HG03095 (cell line): Measurements from ENCODE around the gene TOMM34.

ENCODE experiments used
- ATAC-seq: cut with Tn5 transposase; IDR thresholded peaks from one replicate; pipeline ENCODE4 v1.9.1; 2021; ENCODE audit warnings: moderate library complexity; ENCODE audit not compliant: unreplicated experiment

TOMM34 gene

GRCh38 chr20:44897133-44897532 is 63.1 kb downstream of the TOMM34 start:
- no peak for ATAC-seq

GRCh38 chr20:44896583-44896982 is 63.6 kb downstream of the TOMM34 start:
- no peak for ATAC-seq

- no peak for ATAC-seq
Measured at GRCh38 chr20:44894959-44895358, 65.2 kb downstream of the TOMM34 start.
